ENCODE data around the gene CACFD1.

Gene CACFD1

GRCh38 chr9:133485531-133486260 is 25.9 kb downstream of the CACFD1 start:
- DNase-seq = no peak

GRCh38 chr9:133487331-133487725 is 27.6 kb downstream of the CACFD1 start:
- DNase-seq = no peak

GRCh38 chr9:133488686-133489252 is 29.0 kb downstream of the CACFD1 start:
- DNase-seq = no peak

- no peak for DNase-seq
Measured at GRCh38 chr9:133489253-133490190, 29.7 kb downstream of the CACFD1 start.

GRCh38 chr9:133490201-133490681 is 30.5 kb downstream of the CACFD1 start:
- DNase-seq = no peak

- DNase-seq = no peak
Measured at GRCh38 chr9:133490865-133491655, 31.3 kb downstream of the CACFD1 start.

GRCh38 chr9:133491656-133491925 is 31.8 kb downstream of the CACFD1 start:
- DNase-seq = no peak

GRCh38 chr9:133492061-133493021 is 32.6 kb downstream of the CACFD1 start:
- no peak for DNase-seq

- DNase-seq = no peak
Measured at GRCh38 chr9:133493428-133493827, 33.6 kb downstream of the CACFD1 start.

GRCh38 chr9:133493845-133494540 is 34.2 kb downstream of the CACFD1 start:
- DNase-seq = no peak

- no peak for DNase-seq
Measured at GRCh38 chr9:133494636-133495326, 35.0 kb downstream of the CACFD1 start.

GRCh38 chr9:133495327-133496293 is 35.8 kb downstream of the CACFD1 start:
- no peak for DNase-seq

GRCh38 chr9:133496861-133497842 is 37.4 kb downstream of the CACFD1 start:
- DNase-seq = no peak

- DNase-seq = no peak
Measured at GRCh38 chr9:133499132-133499891, 39.5 kb downstream of the CACFD1 start.

- DNase-seq = no peak
Measured at GRCh38 chr9:133499892-133500270, 40.1 kb downstream of the CACFD1 start.

- DNase-seq = no peak
Measured at GRCh38 chr9:133502112-133502511, 42.3 kb downstream of the CACFD1 start.

GRCh38 chr9:133505186-133505830 is 45.5 kb downstream of the CACFD1 start:
- DNase-seq = no peak

Measured in NCI-H526 (cell line).